Astrocyte (in vitro differentiated cells and primary cell): ENCODE measurements around the gene PTPA.

Source experiments
- CTCF ChIP-seq: IDR thresholded peaks from 2 replicates; pipeline ENCODE4 v1.5.1; 2011; ENCODE audit warnings: low read depth, mild to moderate bottlenecking, inconsistent platforms, low read length, moderate library complexity; ENCODE audit not compliant: insufficient read depth
- EZH2 ChIP-seq: IDR thresholded peaks from 2 replicates; pipeline ENCODE4 v1.6.1; 2012; ENCODE audit warnings: mild to moderate bottlenecking, low read length, inconsistent platforms; ENCODE audit not compliant: insufficient read depth

DNA sequence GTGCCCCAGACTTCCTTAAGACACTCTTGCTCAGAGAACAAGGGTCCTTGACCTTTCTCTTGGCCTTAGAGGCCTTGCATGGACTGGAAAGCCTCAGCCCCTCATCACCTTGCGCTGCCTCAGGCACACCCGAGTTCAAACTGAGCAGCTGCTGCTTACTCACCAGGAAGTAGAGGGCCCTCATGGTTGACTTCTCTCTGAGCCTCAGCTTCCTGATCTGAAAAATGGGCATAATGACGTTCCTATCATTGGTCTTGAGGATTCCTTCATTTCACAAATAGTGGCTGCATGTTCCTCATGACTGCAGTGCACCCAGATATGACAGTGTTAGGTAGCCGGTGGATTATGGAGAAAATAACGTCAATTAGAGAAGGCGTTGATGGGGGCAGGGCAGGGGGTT lies 38.2 kb downstream of the PTPA start:
- TF ChIP-seq CTCF (no peak), EZH2 (no peak)
